DOHH2 (cell line): ENCODE results near the gene TNRC18.

Source experiments
- H3F3A ChIP-seq: fragments of 200-600 bp; sonication (generic), shearing (Covaris generic); 2 replicates; pipeline ENCODE4 v1.6.0; 2016; ENCODE audit warnings: antibody characterized with exemption, mild to moderate bottlenecking; ENCODE audit not compliant: control insufficient read depth, insufficient read depth
- H3K27ac ChIP-seq: fragments of 200-600 bp; sonication (generic); 2 replicates; pipeline ENCODE4 v1.5.1; 2014; ENCODE audit warnings: low read depth, mild to moderate bottlenecking, low read length, moderate library complexity
- H3K27me3 ChIP-seq: fragments of 200-600 bp; sonication (generic); 2 replicates; pipeline ENCODE4 v1.6.1; 2014; ENCODE audit warnings: mild to moderate bottlenecking, low read length, mixed read lengths; ENCODE audit not compliant: control insufficient read depth
- H3K36me3 ChIP-seq: fragments of 200-600 bp; sonication (generic); 2 replicates; pipeline ENCODE4 v1.6.1; 2014; ENCODE audit warnings: mild to moderate bottlenecking, low read length, moderate library complexity, mixed read lengths; ENCODE audit not compliant: control insufficient read depth
- H3K4me1 ChIP-seq: fragments of 200-600 bp; sonication (generic); 2 replicates; pipeline ENCODE4 v1.6.1; 2014; ENCODE audit warnings: mild to moderate bottlenecking, low read length, mixed read lengths; ENCODE audit not compliant: control insufficient read depth
- H3K4me2 ChIP-seq: fragments of 200-600 bp; sonication (generic); 2 replicates; pipeline ENCODE4 v1.6.0; 2014; ENCODE audit warnings: mild to moderate bottlenecking, low read length, moderate library complexity
- H3K4me3 ChIP-seq: fragments of 200-600 bp; sonication (generic); 2 replicates; pipeline ENCODE4 v1.5.1; 2014; ENCODE audit warnings: mild to moderate bottlenecking, low read length, mixed read lengths
- H3K79me2 ChIP-seq: fragments of 200-600 bp; sonication (generic); 2 replicates; pipeline ENCODE4 v1.6.1; 2014; ENCODE audit warnings: mild to moderate bottlenecking, low read length, mixed read lengths; ENCODE audit not compliant: control insufficient read depth
- H3K9me2 ChIP-seq: fragments of 200-600 bp; sonication (generic); replicated peaks from 2 replicates; pipeline ENCODE4 v1.6.1; 2014; ENCODE audit warnings: mild to moderate bottlenecking, low read length, mixed read lengths; ENCODE audit not compliant: control insufficient read depth
- H3K9me3 ChIP-seq: fragments of 200-600 bp; sonication (generic); 2 replicates; pipeline ENCODE4 v1.6.1; 2014; ENCODE audit warnings: antibody characterized with exemption, low read length, mixed read lengths; ENCODE audit not compliant: control insufficient read depth, insufficient read depth
- H4K20me1 ChIP-seq: fragments of 200-600 bp; sonication (generic); 2 replicates; pipeline ENCODE4 v1.6.0; 2014; ENCODE audit warnings: low read depth, mild to moderate bottlenecking, antibody characterized with exemption, low read length, moderate library complexity; ENCODE audit not compliant: control insufficient read depth, insufficient read depth
- CTCF ChIP-seq: fragments of 200-600 bp; sonication (generic); IDR thresholded peaks from one replicate; pipeline ENCODE4 v1.5.1; 2014; ENCODE audit warnings: antibody characterized with exemption, mild to moderate bottlenecking, low read depth, low read length; ENCODE audit not compliant: poor library complexity, severe bottlenecking
- EZH2phosphoT487 ChIP-seq: fragments of 200-600 bp; sonication (generic); IDR thresholded peaks from 2 replicates; pipeline ENCODE4 v1.6.1; 2017; ENCODE audit warnings: borderline replicate concordance, mild to moderate bottlenecking, antibody characterized with exemption, low read length, moderate library complexity, mixed read lengths

The TNRC18 gene

GRCh38 chr7:5458921-5459480, 35.4 kb upstream of the TNRC18 start:
- H3K9me2 ChIP-seq: no peaks in the 10 kb centered on the region
- no peaks in the 10 kb centered on the region for H3K79me2 ChIP-seq
- H3K36me3 ChIP-seq: no peaks in the 10 kb centered on the region
- no peak overlapping the region for H3K27ac ChIP-seq
- H3K4me1 ChIP-seq: peaks cover 11% of the 10 kb centered on the region
- no peaks in the 10 kb centered on the region for H3K9me3 ChIP-seq
- H3K27me3 ChIP-seq: no peaks in the 10 kb centered on the region
- H4K20me1 ChIP-seq: no peaks in the 10 kb centered on the region
- H3K4me3 ChIP-seq: no peak overlapping the region
- no peak for TF ChIP-seq EZH2phosphoT487
- no peak for TF ChIP-seq CTCF
- no peaks in the 10 kb centered on the region for H3F3A ChIP-seq
- H3K4me2 ChIP-seq: no peak overlapping the region

- no peaks in the 10 kb centered on the region for H3K27me3 ChIP-seq
- H4K20me1 ChIP-seq: no peaks in the 10 kb centered on the region
- H3K79me2 ChIP-seq: no peaks in the 10 kb centered on the region
- no peak overlapping the region for H3K27ac ChIP-seq
- H3K36me3 ChIP-seq: no peaks in the 10 kb centered on the region
- no peak overlapping the region for H3K4me2 ChIP-seq
- H3K4me1 ChIP-seq: peaks cover 11% of the 10 kb centered on the region
- no peaks in the 10 kb centered on the region for H3K9me3 ChIP-seq
- TF ChIP-seq CTCF: no peak
- no peak for TF ChIP-seq EZH2phosphoT487
- no peak overlapping the region for H3K4me3 ChIP-seq
- H3K9me2 ChIP-seq: no peaks in the 10 kb centered on the region
- H3F3A ChIP-seq: no peaks in the 10 kb centered on the region
Measured at GRCh38 chr7:5457245-5457735, 33.7 kb upstream of the TNRC18 start.

GRCh38 chr7:5456409-5456808, 32.8 kb upstream of the TNRC18 start:
- H4K20me1 ChIP-seq: no peaks in the 10 kb centered on the region
- no peaks in the 10 kb centered on the region for H3K79me2 ChIP-seq
- no peak overlapping the region for H3K27ac ChIP-seq
- TF ChIP-seq CTCF (no peak), EZH2phosphoT487 (no peak)
- H3K36me3 ChIP-seq: no peaks in the 10 kb centered on the region
- no peaks in the 10 kb centered on the region for H3K9me3 ChIP-seq
- no peaks in the 10 kb centered on the region for H3F3A ChIP-seq
- no peaks in the 10 kb centered on the region for H3K9me2 ChIP-seq
- H3K4me3 ChIP-seq: no peak overlapping the region
- H3K27me3 ChIP-seq: no peaks in the 10 kb centered on the region
- H3K4me2 ChIP-seq: no peak overlapping the region
- H3K4me1 ChIP-seq: peaks cover 11% of the 10 kb centered on the region
